Coronary artery (tissue), 2 donors: Measurements from ENCODE around the gene NTN4.
A peak's percentile ranks its signal among the peaks of the same experiment; 100 is the strongest.
"Not testable (repeated sequence)": the region's sequence is repeated elsewhere in the genome, so short reads cannot be mapped to it uniquely, and the experiment has no call there.

Experiments
- DNase-seq: peaks from one replicate; pipeline ENCODE4 v3.0.0-alpha.2; 2017; ENCODE audit warnings: low spot score
- H3K27ac ChIP-seq, 2 donors: fragments of 200-600 bp; sonication (generic); one replicate each; pipeline ENCODE4 v1.5.1; 2016 to 2019
- H3K4me3 ChIP-seq: fragments of 200-600 bp; sonication (generic); 2 replicates; pipeline ENCODE4 v1.5.1; 2016; ENCODE audit warnings: mild to moderate bottlenecking, moderate library complexity
- CTCF ChIP-seq: fragments of 200-600 bp; sonication (generic); IDR thresholded peaks from one replicate; pipeline ENCODE4 v1.5.1; 2019; ENCODE audit warnings: antibody characterized with exemption

NTN4 gene

GRCh38 chr12:95694136-95694535 is 96.4 kb downstream of the NTN4 start:
- TF ChIP-seq CTCF = no peak
- DNase-seq = no peak
- Histone ChIP-seq H3K27ac (peak overlapping the region; percentile 2 to 81), H3K4me3 (peak overlapping the region; percentile 12)

- peak overlapping the region; percentile 12 for H3K4me3 ChIP-seq
- peak overlapping the region; percentile 2 to 81 for H3K27ac ChIP-seq
- DNase-seq = no peak
- TF ChIP-seq CTCF = no peak
Measured at GRCh38 chr12:95693689-95694088, 96.9 kb downstream of the NTN4 start.

GRCh38 chr12:95690861-95691635 is 99.5 kb downstream of the NTN4 start:
- no peak for TF ChIP-seq CTCF
- DNase-seq = no peak
- no peak overlapping the region for H3K4me3 ChIP-seq
- H3K27ac ChIP-seq = peak overlapping the region in 1 of 2 donors; percentile 3

- TF ChIP-seq CTCF = no peak
- no peak overlapping the region for H3K4me3 ChIP-seq
- no peak for DNase-seq
- no peak overlapping the region for H3K27ac ChIP-seq
Measured at GRCh38 chr12:95687937-95688336, 102.6 kb downstream of the NTN4 start.

- no peak for TF ChIP-seq CTCF
- Histone ChIP-seq H3K4me3 (no peak overlapping the region), H3K27ac (no peak overlapping the region)
- DNase-seq = no peak
Measured at GRCh38 chr12:95683418-95683817, 107.1 kb downstream of the NTN4 start.

GRCh38 chr12:95681210-95681765 is 109.3 kb downstream of the NTN4 start:
- Histone ChIP-seq H3K27ac (no peak overlapping the region), H3K4me3 (no peak overlapping the region)
- no peak for TF ChIP-seq CTCF
- DNase-seq = no peak

GRCh38 chr12:95678684-95679083 is 111.9 kb downstream of the NTN4 start:
- no peak overlapping the region for H3K4me3 ChIP-seq
- H3K27ac ChIP-seq = no peak overlapping the region
- TF ChIP-seq CTCF = no peak
- no peak for DNase-seq

GRCh38 chr12:95677782-95678181 is 112.8 kb downstream of the NTN4 start:
- not testable (repeated sequence) for H3K27ac ChIP-seq, DNase-seq, H3K4me3 ChIP-seq
